Parietal lobe (tissue), 1 donor: ENCODE data around the gene NT5M. TPM values are rescaled to one million over a fixed set of nuclear protein-coding genes. Genes with fewer than 3 reads are reported as not detected.

ENCODE experiments used
- total RNA-seq: library from RNA; depleted of rRNA; stranded (reverse); fragments of >200 nt; gene quantifications from one replicate; pipeline ENCODE4 v1.2.3, GENCODE V29; 2014

NT5M gene
- 5.0 TPM for total RNA-seq

DNA sequence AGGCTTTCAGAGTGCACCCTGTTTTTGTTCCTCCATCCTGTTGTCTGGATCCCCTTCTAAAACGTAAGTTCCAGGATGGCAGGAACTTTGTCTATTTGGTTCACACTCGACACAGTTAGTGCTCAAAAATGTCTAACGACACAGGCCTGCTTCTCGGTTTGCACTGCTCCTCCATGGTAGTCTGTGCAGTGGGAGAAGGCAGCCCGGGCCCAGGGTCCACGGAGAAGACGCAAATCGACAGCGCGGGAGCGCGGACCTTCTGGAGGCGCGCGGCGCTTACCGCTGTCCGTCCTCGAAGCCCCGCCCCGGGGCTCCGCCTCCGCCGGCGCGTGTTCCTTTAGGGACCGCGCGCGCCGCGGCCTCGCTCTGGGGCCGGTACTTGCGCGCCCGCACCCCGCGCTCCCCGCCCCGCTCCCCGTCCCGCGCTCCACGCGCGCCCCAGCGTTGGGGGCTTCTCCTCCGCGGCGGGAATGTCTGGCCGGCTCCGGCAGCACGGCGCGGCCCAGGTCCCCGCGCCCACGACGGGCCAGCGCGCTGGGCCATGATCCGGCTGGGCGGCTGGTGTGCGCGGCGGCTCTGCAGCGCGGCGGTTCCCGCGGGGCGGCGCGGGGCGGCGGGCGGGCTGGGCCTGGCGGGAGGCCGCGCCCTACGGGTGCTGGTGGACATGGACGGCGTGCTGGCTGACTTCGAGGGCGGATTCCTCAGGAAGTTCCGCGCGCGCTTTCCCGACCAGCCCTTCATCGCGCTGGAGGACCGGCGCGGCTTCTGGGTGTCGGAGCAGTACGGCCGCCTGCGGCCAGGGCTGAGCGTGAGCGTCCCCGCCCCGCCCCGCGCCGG, at the start of gene NT5M:
Gene NT5M (plus strand): TSS at position 364 of the 837 bp plus-strand sequence. CDS start 178 bp downstream, at position 542.

DNA sequence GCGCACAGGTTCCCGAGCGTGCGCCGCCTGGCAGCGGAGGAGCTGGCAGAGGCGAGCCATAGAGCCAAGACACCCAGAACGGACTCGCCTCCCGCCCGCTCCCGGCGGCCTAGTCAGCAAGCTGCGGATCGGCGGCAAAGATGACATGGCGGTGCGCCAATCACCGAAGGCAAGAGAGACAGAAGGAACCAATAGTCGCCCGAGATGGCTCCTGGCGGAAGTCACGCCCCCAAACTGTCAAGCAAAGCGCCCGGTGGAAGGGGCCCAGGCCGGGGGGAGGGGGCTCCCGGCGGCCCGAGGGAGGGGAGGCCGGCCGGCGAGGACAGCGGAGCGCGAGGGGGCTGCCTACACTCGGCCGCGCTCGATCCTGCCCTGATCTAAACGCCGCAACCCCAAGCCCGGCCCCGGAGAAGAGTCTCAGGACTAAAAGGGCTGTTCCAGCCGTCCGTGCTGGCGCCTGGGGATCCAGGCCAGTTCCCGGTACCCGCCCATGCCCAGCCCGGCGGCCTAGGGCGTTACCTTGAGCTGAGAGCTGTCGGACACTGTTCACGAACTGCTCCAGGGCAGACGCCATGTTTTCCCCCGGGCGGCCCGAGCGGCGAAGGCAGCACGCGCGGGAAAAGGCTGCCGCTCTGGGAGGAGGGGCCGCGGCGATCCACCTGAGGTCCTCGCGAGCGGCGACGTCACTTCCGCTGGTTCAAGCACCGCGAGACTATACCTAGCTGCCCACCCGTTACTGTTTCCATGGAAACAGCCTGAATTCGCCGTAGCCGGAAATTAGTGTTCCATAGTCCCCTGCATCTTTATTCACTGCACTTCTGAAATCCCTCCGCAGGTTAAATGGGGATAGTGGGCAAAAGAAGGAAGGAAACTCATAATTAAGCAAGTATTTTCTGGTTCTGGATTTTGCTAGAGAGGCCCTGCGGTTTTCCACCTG, 22.3 kb upstream of the NT5M start, which contains the start of gene COPS3:
Gene COPS3 (minus strand): TSS at position 634 of the 937 bp plus-strand sequence. CDS start 60 bp downstream, at position 574.

Other genes starting within 250 kb of the NT5M start
- gene PLD6, start 97.0 kb upstream of the NT5M start, total RNA-seq = 6.9 TPM
- 48.2 TPM for gene FLCN, start 66.2 kb upstream of the NT5M start, total RNA-seq
- 86.1 TPM for gene COPS3, start 22.1 kb upstream of the NT5M start, total RNA-seq
- 28.5 TPM for gene MED9, start 173.6 kb downstream of the NT5M start, total RNA-seq
- gene RASD1, start 193.0 kb downstream of the NT5M start, total RNA-seq = 9.1 TPM